Measurements from ENCODE around the gene HAL. TPM values are rescaled to one million over a fixed set of nuclear protein-coding genes. Genes with fewer than 3 reads are reported as not detected.

The HAL gene
- total and polyA plus RNA-seq, 2 of the 13 experiments (the other 11 are each of a cell fraction or from before 2014, with no cell fraction given) = 0.89 to 37.8 TPM

DNA sequence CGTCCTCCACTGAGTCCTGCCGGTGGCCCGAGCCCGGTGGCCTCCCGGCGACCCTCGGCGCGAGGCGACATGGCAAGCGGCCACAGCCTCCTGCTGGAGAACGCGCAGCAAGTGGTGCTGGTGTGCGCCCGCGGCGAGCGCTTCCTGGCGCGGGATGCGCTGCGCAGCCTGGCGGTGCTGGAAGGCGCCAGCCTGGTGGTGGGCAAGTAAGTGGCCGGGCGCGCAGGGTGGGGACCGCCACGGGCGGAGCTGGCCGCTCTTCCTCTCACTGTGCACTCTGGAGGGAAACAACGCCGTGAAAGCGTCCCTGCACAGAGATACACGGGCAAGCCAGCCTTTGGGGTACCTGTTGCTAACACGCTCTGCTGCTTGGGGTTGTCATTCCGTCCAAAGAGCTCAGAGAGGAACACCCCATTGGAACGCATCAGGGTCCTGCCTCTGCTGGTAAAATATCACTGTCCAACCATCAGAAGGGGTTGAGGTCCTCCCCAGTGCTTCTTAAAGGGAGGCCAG is 52.8 kb downstream of the HAL start, which contains the start of gene AMDHD1 (continued):
- TF ChIP-seq ZNF501 (CRISPR knock-in tag; IDR thresholded peaks at IDR 0.05) (0 out of 2 replicates have a peak, but pooled peaks have one; percentile 72), RBFOX2 (IDR thresholded peaks at IDR 0.05; ENCODE audit: low read depth, low read length) (peak; percentile 93), CTCF (CRISPR knock-in tag; IDR thresholded peaks at IDR 0.05) (peak; percentile 41; the same call in 1 of the 2 replicates), RAD21 (CRISPR knock-in tag; IDR thresholded peaks at IDR 0.05) (peak; percentile 56; the same call in 1 of the 2 replicates), MEIS1 (CRISPR knock-in tag; IDR thresholded peaks at IDR 0.05; ENCODE audit: borderline replicate concordance) (no peak), ZBTB4 (CRISPR knock-in tag; IDR thresholded peaks at IDR 0.05; ENCODE audit: borderline replicate concordance) (no peak), ZNF607 (CRISPR knock-in tag; IDR thresholded peaks at IDR 0.05; ENCODE audit: borderline replicate concordance) (peak; percentile 71; the same call in 1 of the 2 replicates), SIN3A (IDR thresholded peaks at IDR 0.05; ENCODE audit: borderline replicate concordance, low read depth, low read length) (no peak), NFE2L2 (IDR thresholded peaks at IDR 0.05; ENCODE audit: low read length) (no peak), HNRNPLL (IDR thresholded peaks at IDR 0.05; ENCODE audit: low read depth, low read length, poor library complexity, severe bottlenecking) (peak; percentile 91), ZNF552 (CRISPR knock-in tag; IDR thresholded peaks at IDR 0.05; ENCODE audit: borderline replicate concordance) (no peak), MAF1 (CRISPR knock-in tag; IDR thresholded peaks at IDR 0.05; ENCODE audit: borderline replicate concordance) (peak; percentile 58; the same call in 1 of the 2 replicates), ZFP90 (CRISPR knock-in tag; IDR thresholded peaks at IDR 0.05; ENCODE audit: borderline replicate concordance) (peak; percentile 66; the same call in 1 of the 2 replicates), KLF6 (CRISPR knock-in tag; IDR thresholded peaks at IDR 0.05) (no peak), NPAS2 (CRISPR knock-in tag; IDR thresholded peaks at IDR 0.05; ENCODE audit: borderline replicate concordance) (no peak), ETS1 (CRISPR knock-in tag; IDR thresholded peaks at IDR 0.05) (peak; percentile 62; the same call in 1 of the 2 replicates), CSRNP1 (CRISPR knock-in tag; IDR thresholded peaks at IDR 0.05) (no peak), ZMAT5 (CRISPR knock-in tag; IDR thresholded peaks at IDR 0.05; ENCODE audit: borderline replicate concordance, low read depth) (no peak)
